Stimulated activated CD4-positive, alpha-beta T cell treated with anti-CD3 and anti-CD28 coated beads, TNF-alpha, amount 100 ng/mL, for 4 hours (primary cell): ENCODE data around the gene MATN1.
"Not testable (repeated sequence)": the region's sequence is repeated elsewhere in the genome, so short reads cannot be mapped to it uniquely, and the experiment has no call there.

Experiments used
- DNase-seq, 3 experiments: peaks; one replicate each; pipeline ENCODE4 v3.0.0-alpha.2; 2020; ENCODE audit warnings: low read depth in 3 of 3

Gene MATN1

GRCh38 chr1:30697571-30698376, 25.6 kb downstream of the MATN1 start:
- DNase-seq: no peak

- no peak for DNase-seq
Observed at GRCh38 chr1:30696831-30697230, 26.6 kb downstream of the MATN1 start.

GRCh38 chr1:30695439-30695841, 27.9 kb downstream of the MATN1 start:
- DNase-seq: no peak

- DNase-seq: no peak
Observed at GRCh38 chr1:30694280-30695175, 28.9 kb downstream of the MATN1 start.

GRCh38 chr1:30693822-30694221, 29.6 kb downstream of the MATN1 start:
- no peak for DNase-seq

GRCh38 chr1:30693366-30693765, 30.0 kb downstream of the MATN1 start:
- no peak for DNase-seq

- DNase-seq: no peak
Observed at GRCh38 chr1:30692948-30693301, 30.5 kb downstream of the MATN1 start.

- DNase-seq: no peak
Observed at GRCh38 chr1:30692201-30692947, 31.0 kb downstream of the MATN1 start.

- DNase-seq: no peak
Observed at GRCh38 chr1:30691480-30691879, 31.9 kb downstream of the MATN1 start.

GRCh38 chr1:30689901-30690645, 33.3 kb downstream of the MATN1 start:
- no peak for DNase-seq

- no peak for DNase-seq
Observed at GRCh38 chr1:30688920-30689794, 34.2 kb downstream of the MATN1 start.

- not testable (repeated sequence) for DNase-seq
Observed at GRCh38 chr1:30688516-30688915, 34.9 kb downstream of the MATN1 start.

GRCh38 chr1:30687886-30688285, 35.5 kb downstream of the MATN1 start:
- no peak for DNase-seq

GRCh38 chr1:30686236-30686935, 37.0 kb downstream of the MATN1 start:
- no peak for DNase-seq

- no peak for DNase-seq
Observed at GRCh38 chr1:30685796-30686165, 37.6 kb downstream of the MATN1 start.

GRCh38 chr1:30684881-30685795, 38.2 kb downstream of the MATN1 start:
- DNase-seq: peak in 1 of 3 experiments; percentile 8

- no peak for DNase-seq
Observed at GRCh38 chr1:30684259-30684658, 39.1 kb downstream of the MATN1 start.

GRCh38 chr1:30683699-30684098, 39.7 kb downstream of the MATN1 start:
- DNase-seq: no peak
